Motor neuron (in vitro differentiated cells): Measurements from ENCODE around the gene SEMA3F. TPM values are rescaled to one million over a fixed set of nuclear protein-coding genes. Genes with fewer than 3 reads are reported as not detected.

ENCODE experiments used
- ATAC-seq, 8 experiments: fragments of 200-7000 bp; cut with Tn5 transposase; replicated peaks in 6 of 8; 2 replicates each; pipeline ENCODE4 v1.8.0; 2021; ENCODE audit warnings: mild to moderate bottlenecking in 8 of 8, moderate library complexity in 8 of 8
- H3K27ac ChIP-seq, 2 donors: fragments of 250-450 bp; sonication (Bioruptor Pico); 2 replicates each; pipeline ENCODE4 v1.9.0; 2021; ENCODE audit warnings: antibody characterized with exemption in 2 of 2, mild to moderate bottlenecking in 2 of 2, moderate library complexity in 1 of 2
- H3K4me1 ChIP-seq, 2 donors: fragments of 250-450 bp; sonication (Bioruptor Pico); replicated peaks in 1 of 2; 2 replicates each; pipeline ENCODE4 v1.6.1; 2021; ENCODE audit warnings: antibody characterized with exemption in 2 of 2, mild to moderate bottlenecking in 2 of 2, moderate library complexity in 1 of 2
- H3K4me3 ChIP-seq, 5 donors: fragments of 250-450 bp; sonication (Bioruptor Pico); 2 replicates each; pipeline ENCODE4 v1.9.0; 2021; ENCODE audit warnings: antibody characterized with exemption in 5 of 5, mild to moderate bottlenecking in 5 of 5, moderate library complexity in 4 of 5
- WGBS, 10 experiments: fragments of 450-650 bp; shearing (Covaris generic); methylation state at CpG; one replicate each; pipeline ENCODE4 v1.0.0; 2022; 5-methylcytosine and 5-hydroxymethylcytosine counted together
- in situ Hi-C, 9 experiments: fragments of 400-800 bp; cut with MboI; loops; one replicate each; pipeline ENCODE4 v1.15.0; 2021; ENCODE audit warnings: low sequenced_read_pairs in 9 of 9, low pct_unique_long_range_greater_than_20kb in 2 of 9; ENCODE audit not compliant: unreplicated experiment in 9 of 9
- total RNA-seq, 8 experiments: library from RNA; unstranded; fragments of 300-600 nt; gene quantifications; 2 replicates each; pipeline versions ENCODE4 v1.2.3 to v1.2.4, GENCODE V29; 2022

The SEMA3F gene
- total RNA-seq, 8 experiments from 2014 or later, result 0.61 to 8.5 (median 3.1) TPM

- no peak overlapping the region for H3K4me3 ChIP-seq
- in situ Hi-C loops, result no loop called here
- no peak for ATAC-seq
- no peak overlapping the region for H3K27ac ChIP-seq
- WGBS, 10 experiments, result 20 to 100% (median 90%) methylated on average over 1 to 2 of the region's 3 CpGs; no CpG with 5 or more reads in 4 of the 10 experiments
- H3K4me1 ChIP-seq, result peaks cover 24 to 36% of the 10 kb centered on the region in 2 donors
Observed at GRCh38 chr3:50232303-50232702, 77.2 kb downstream of the SEMA3F start.

- H3K4me1 ChIP-seq, result peaks cover 22 to 33% of the 10 kb centered on the region in 2 donors
- WGBS, 10 experiments, result 67 to 84% methylated on average over 1 to 2 of the region's 4 CpGs; no CpG with 5 or more reads in 8 of the 10 experiments
- in situ Hi-C loops, result no loop called here
- ATAC-seq, result peak in 4 of 8 experiments; percentile 9 to 22 (median 14)
- H3K27ac ChIP-seq, result peak overlapping the region in 1 of 2 donors; percentile 44
- no peak overlapping the region for H3K4me3 ChIP-seq
Observed at GRCh38 chr3:50233176-50233575, 78.1 kb downstream of the SEMA3F start.

GRCh38 chr3:50235716-50236483 is 80.8 kb downstream of the SEMA3F start, which contains the start of gene GNAI2:
Gene GNAI2 (plus strand): TSS chr3:50236204. CDS start chr3:50236336, 132 bp downstream.
- 0 to 8% (median 0%) methylated on average over 1 to 14 of the region's 75 CpGs; no CpG with 5 or more reads in 4 of the 10 experiments for WGBS, 10 experiments
- ATAC-seq, result peak; percentile 83 to 93 (median 90)
- Histone ChIP-seq H3K27ac (peak within 1 kb of the TSS; percentile 33 to 62), H3K4me3 (peak within 1 kb of the TSS; percentile 61 to 97 (median 81)), H3K4me1 (peaks cover 32 to 53% of the 10 kb centered on the region in 2 donors)
- in situ Hi-C loops, result no loop called here

GRCh38 chr3:50236484-50237132 is 81.5 kb downstream of the SEMA3F start:
- Histone ChIP-seq H3K4me1 (peaks cover 39 to 60% of the 10 kb centered on the region in 2 donors), H3K4me3 (peak overlapping the region; percentile 61 to 97 (median 81)), H3K27ac (peak overlapping the region; percentile 33 to 61)
- WGBS, 10 experiments, result 0% methylated on average over 1 of the region's 13 CpGs; no CpG with 5 or more reads in 8 of the 10 experiments
- in situ Hi-C loops, result no loop called here
- no peak for ATAC-seq

GRCh38 chr3:50237133-50237651 is 82.1 kb downstream of the SEMA3F start:
- WGBS, 10 experiments, result 0 to 17% (median 0%) methylated on average over 1 to 2 of the region's 7 CpGs; no CpG with 5 or more reads in 4 of the 10 experiments
- in situ Hi-C loops, result no loop called here
- peaks cover 45 to 66% of the 10 kb centered on the region in 2 donors for H3K4me1 ChIP-seq

GRCh38 chr3:50237754-50238548 is 82.8 kb downstream of the SEMA3F start:
- Histone ChIP-seq H3K4me3 (peak overlapping the region; percentile 61 to 97 (median 81)), H3K27ac (peak overlapping the region; percentile 8 to 41), H3K4me1 (peaks cover 48 to 69% of the 10 kb centered on the region in 2 donors)
- in situ Hi-C loops, result no loop called here
- 0 to 30% (median 2%) methylated on average over 2 to 12 of the region's 31 CpGs; no CpG with 5 or more reads in 3 of the 10 experiments for WGBS, 10 experiments
- ATAC-seq, result peak in 7 of 8 experiments; percentile 1 to 42 (median 8)

More at GRCh38 chr3:50237133-50237651, 82.1 kb downstream of the SEMA3F start:
- ATAC-seq, result peak in 1 of 8 experiments; percentile 2
- H3K4me3 ChIP-seq, result peak overlapping the region; percentile 61 to 97 (median 81)
- peak overlapping the region; percentile 8 to 41 for H3K27ac ChIP-seq

GRCh38 chr3:50238549-50239026 is 83.5 kb downstream of the SEMA3F start:
- in situ Hi-C loops, result no loop called here
- peaks cover 43 to 65% of the 10 kb centered on the region in 2 donors for H3K4me1 ChIP-seq
- no CpG with 5 or more reads among the region's 7 CpGs for WGBS, 10 experiments
- H3K4me3 ChIP-seq, result peak overlapping the region; percentile 61 to 97 (median 81)
- no peak for ATAC-seq
- H3K27ac ChIP-seq, result peak overlapping the region; percentile 8 to 41

Other genes with a start within 250 kb of the SEMA3F start
- 10 to 100 TPM in 6 of 8 experiments, 1 to 10 TPM in 2; 9.1 to 12.4 (median 11.6) TPM for gene MON1A, start 225.5 kb upstream of the SEMA3F start, total RNA-seq
- 100 to 1,000 TPM in 2 of 8 experiments, 10 to 100 TPM in 6; 52.4 to 193 (median 65.5) TPM for gene RBM6, start 215.2 kb upstream of the SEMA3F start, total RNA-seq
- gene RBM5, start 66.4 kb upstream of the SEMA3F start, total RNA-seq, result 100 to 1,000 TPM; 117 to 288 (median 144) TPM
- gene GNAT1, start 36.3 kb downstream of the SEMA3F start, total RNA-seq, result under 1 TPM in 4 of 8 experiments, not detected in 4; 0.27 to 0.66 (median 0.34) TPM
- gene SLC38A3, start 49.9 kb downstream of the SEMA3F start, total RNA-seq, result 1 to 10 TPM in 3 of 8 experiments, under 1 TPM in 5; 0.46 to 9.0 (median 0.85) TPM
- gene GNAI2, start 80.9 kb downstream of the SEMA3F start, total RNA-seq, result 100 to 1,000 TPM in 4 of 8 experiments, 10 to 100 TPM in 4; 65.9 to 163 (median 100) TPM
- 10 to 100 TPM in 3 of 8 experiments, 1 to 10 TPM in 5; 2.0 to 20.8 (median 6.9) TPM for gene SEMA3B, start 113.8 kb downstream of the SEMA3F start, total RNA-seq
- 1 to 10 TPM in 2 of 8 experiments, under 1 TPM in 5, not detected in 1; 0.36 to 2.6 (median 0.54) TPM for gene LSMEM2, start 123.8 kb downstream of the SEMA3F start, total RNA-seq
- 100 to 1,000 TPM in 1 of 8 experiments, 10 to 100 TPM in 7; 13.3 to 111 (median 24.8) TPM for gene IFRD2, start 137.1 kb downstream of the SEMA3F start, total RNA-seq
- gene HYAL3, start 144.1 kb downstream of the SEMA3F start, total RNA-seq, result 1 to 10 TPM; 2.0 to 4.7 (median 3.1) TPM
- 1 to 10 TPM; 2.7 to 8.8 (median 5.1) TPM for gene NAA80, start 144.1 kb downstream of the SEMA3F start, total RNA-seq
- gene HYAL1, start 148.2 kb downstream of the SEMA3F start, total RNA-seq, result 10 to 100 TPM in 2 of 8 experiments, 1 to 10 TPM in 3, under 1 TPM in 3; 0.63 to 35.4 (median 1.2) TPM
- gene HYAL2, start 167.4 kb downstream of the SEMA3F start, total RNA-seq, result 10 to 100 TPM; 18.9 to 44.3 (median 27.0) TPM
- 10 to 100 TPM; 15.5 to 36.9 (median 26.1) TPM for gene TUSC2, start 172.9 kb downstream of the SEMA3F start, total RNA-seq
- 10 to 100 TPM; 14.0 to 21.3 (median 18.0) TPM for gene RASSF1, start 185.5 kb downstream of the SEMA3F start, total RNA-seq
- 10 to 100 TPM in 2 of 8 experiments, 1 to 10 TPM in 5, under 1 TPM in 1; 0.76 to 91.1 (median 2.2) TPM for gene ZMYND10, start 190.4 kb downstream of the SEMA3F start, total RNA-seq
- 10 to 100 TPM; 17.9 to 90.8 (median 28.9) TPM for gene NPRL2, start 195.5 kb downstream of the SEMA3F start, total RNA-seq
- gene CYB561D2, start 195.5 kb downstream of the SEMA3F start, total RNA-seq, result 10 to 100 TPM; 12.7 to 28.7 (median 19.0) TPM
- gene TMEM115, start 204.2 kb downstream of the SEMA3F start, total RNA-seq, result 10 to 100 TPM; 17.2 to 66.1 (median 27.7) TPM